ENCODE data around the gene TIMM50. TPM values are rescaled to one million over a fixed set of nuclear protein-coding genes. Genes with fewer than 3 reads are reported as not detected.

TIMM50 gene
- total and polyA plus RNA-seq, 4 donors = 20.0 to 61.8 (median 35.3) TPM

- H3K36me3 ChIP-seq (ENCODE audit: control insufficient read depth in 1 of 2, insufficient read depth in 2 of 2, low read length in 1 of 2) = peaks cover 0 to 5% of the 10 kb centered on the region in 2 donors
- no peaks in the 10 kb centered on the region for H3K9me3 ChIP-seq (ENCODE audit: control insufficient read depth, low read length)
- intact Hi-C loops (cut with DNase I) = no loop called here
- H3K27ac ChIP-seq (ENCODE audit: low read depth in 1 of 2, low read length in 2 of 2) = no peak overlapping the region
- H3K27me3 ChIP-seq (ENCODE audit: control insufficient read depth in 1 of 2, insufficient read depth in 2 of 2, low read length in 1 of 2) = no peaks in the 10 kb centered on the region
- H3K4me3 ChIP-seq (ENCODE audit: low read length in 2 of 2) = no peak overlapping the region
- 91 to 93% methylated on average over 6 of the region's 6 CpGs for WGBS, 2 donors
- DNase-seq (no peak), ATAC-seq (ENCODE audit: low FRiP score) (no peak)
- H3K4me1 ChIP-seq (ENCODE audit: control insufficient read depth in 1 of 2, insufficient read depth in 2 of 2, low read length in 2 of 2) = no peaks in the 10 kb centered on the region
Measured at GRCh38 chr19:39492225-39492624, 11.6 kb downstream of the TIMM50 start.

GRCh38 chr19:39492788-39493187 is 12.2 kb downstream of the TIMM50 start:
- no peak for ATAC-seq (ENCODE audit: low FRiP score)
- intact Hi-C loops (cut with DNase I) = no loop called here
- no peaks in the 10 kb centered on the region for H3K27me3 ChIP-seq (ENCODE audit: control insufficient read depth in 1 of 2, insufficient read depth in 2 of 2, low read length in 1 of 2)

GRCh38 chr19:39494661-39495060 is 14.0 kb downstream of the TIMM50 start:
- ATAC-seq (ENCODE audit: low FRiP score) (no peak), DNase-seq (no peak)
- H3K27ac ChIP-seq (ENCODE audit: low read depth in 1 of 2, low read length in 2 of 2) = no peak overlapping the region
- H3K36me3 ChIP-seq (ENCODE audit: control insufficient read depth in 1 of 2, insufficient read depth in 2 of 2, low read length in 1 of 2) = no peaks in the 10 kb centered on the region
- H3K4me1 ChIP-seq (ENCODE audit: control insufficient read depth in 1 of 2, insufficient read depth in 2 of 2, low read length in 2 of 2) = no peaks in the 10 kb centered on the region
- H3K4me3 ChIP-seq (ENCODE audit: low read length in 2 of 2) = no peak overlapping the region
- H3K9me3 ChIP-seq (ENCODE audit: control insufficient read depth, low read length) = no peaks in the 10 kb centered on the region
- no peaks in the 10 kb centered on the region for H3K27me3 ChIP-seq (ENCODE audit: control insufficient read depth in 1 of 2, insufficient read depth in 2 of 2, low read length in 1 of 2)
- intact Hi-C loops (cut with DNase I) = no loop called here
- WGBS, 2 donors = 73 to 76% methylated on average over 5 of the region's 5 CpGs

More at GRCh38 chr19:39492788-39493187, 12.2 kb downstream of the TIMM50 start:
- no peaks in the 10 kb centered on the region for H3K9me3 ChIP-seq (ENCODE audit: control insufficient read depth, low read length)
- no peak overlapping the region for H3K27ac ChIP-seq (ENCODE audit: low read depth in 1 of 2, low read length in 2 of 2)
- peaks cover 0 to 5% of the 10 kb centered on the region in 2 donors for H3K36me3 ChIP-seq (ENCODE audit: control insufficient read depth in 1 of 2, insufficient read depth in 2 of 2, low read length in 1 of 2)
- H3K4me1 ChIP-seq (ENCODE audit: control insufficient read depth in 1 of 2, insufficient read depth in 2 of 2, low read length in 2 of 2) = no peaks in the 10 kb centered on the region
- no peak overlapping the region for H3K4me3 ChIP-seq (ENCODE audit: low read length in 2 of 2)
- 78 to 82% methylated on average over 2 to 3 of the region's 3 CpGs for WGBS, 2 donors
- no peak for DNase-seq

GRCh38 chr19:39496063-39496462 is 15.4 kb downstream of the TIMM50 start:
- no peaks in the 10 kb centered on the region for H3K4me1 ChIP-seq (ENCODE audit: control insufficient read depth in 1 of 2, insufficient read depth in 2 of 2, low read length in 2 of 2)
- WGBS, 2 donors = 79 to 81% methylated on average over 5 of the region's 5 CpGs
- H3K27ac ChIP-seq (ENCODE audit: low read depth in 1 of 2, low read length in 2 of 2) = no peak overlapping the region
- no peak overlapping the region for H3K4me3 ChIP-seq (ENCODE audit: low read length in 2 of 2)
- intact Hi-C loops (cut with DNase I) = no loop called here
- H3K9me3 ChIP-seq (ENCODE audit: control insufficient read depth, low read length) = no peaks in the 10 kb centered on the region
- H3K36me3 ChIP-seq (ENCODE audit: control insufficient read depth in 1 of 2, insufficient read depth in 2 of 2, low read length in 1 of 2) = no peaks in the 10 kb centered on the region
- DNase-seq (no peak), ATAC-seq (ENCODE audit: low FRiP score) (no peak)
- H3K27me3 ChIP-seq (ENCODE audit: control insufficient read depth in 1 of 2, insufficient read depth in 2 of 2, low read length in 1 of 2) = no peaks in the 10 kb centered on the region

- 1% methylated on average over 7 of the region's 7 CpGs for WGBS, 2 donors
- no peak overlapping the region for H3K4me3 ChIP-seq (ENCODE audit: low read length in 2 of 2)
Measured at GRCh38 chr19:39497701-39497995, 17.0 kb downstream of the TIMM50 start.

GRCh38 chr19:39497996-39498797 is 17.6 kb downstream of the TIMM50 start:
- Histone ChIP-seq H3K4me3 (ENCODE audit: low read length in 2 of 2) (no peak overlapping the region), H3K9me3 (ENCODE audit: control insufficient read depth, low read length) (no peaks in the 10 kb centered on the region), H3K36me3 (ENCODE audit: control insufficient read depth in 1 of 2, insufficient read depth in 2 of 2, low read length in 1 of 2) (no peaks in the 10 kb centered on the region), H3K4me1 (ENCODE audit: control insufficient read depth in 1 of 2, insufficient read depth in 2 of 2, low read length in 2 of 2) (no peaks in the 10 kb centered on the region), H3K27ac (ENCODE audit: low read depth in 1 of 2, low read length in 2 of 2) (no peak overlapping the region), H3K27me3 (ENCODE audit: control insufficient read depth in 1 of 2, insufficient read depth in 2 of 2, low read length in 1 of 2) (no peaks in the 10 kb centered on the region)
- intact Hi-C loops (cut with DNase I) = no loop called here
- WGBS, 2 donors = 1% methylated on average over 40 of the region's 40 CpGs
- DNase-seq = peak in 1 of 2 donors; percentile 55
- no peak for ATAC-seq (ENCODE audit: low FRiP score)

More at GRCh38 chr19:39497701-39497995, 17.0 kb downstream of the TIMM50 start:
- ATAC-seq (ENCODE audit: low FRiP score) (no peak), DNase-seq (no peak)
- no peak overlapping the region for H3K27ac ChIP-seq (ENCODE audit: low read depth in 1 of 2, low read length in 2 of 2)
- H3K4me1 ChIP-seq (ENCODE audit: control insufficient read depth in 1 of 2, insufficient read depth in 2 of 2, low read length in 2 of 2) = no peaks in the 10 kb centered on the region
- intact Hi-C loops (cut with DNase I) = no loop called here
- no peaks in the 10 kb centered on the region for H3K36me3 ChIP-seq (ENCODE audit: control insufficient read depth in 1 of 2, insufficient read depth in 2 of 2, low read length in 1 of 2)
- no peaks in the 10 kb centered on the region for H3K27me3 ChIP-seq (ENCODE audit: control insufficient read depth in 1 of 2, insufficient read depth in 2 of 2, low read length in 1 of 2)
- H3K9me3 ChIP-seq (ENCODE audit: control insufficient read depth, low read length) = no peaks in the 10 kb centered on the region

- no peak within 1 kb of the TSS for H3K27ac ChIP-seq (ENCODE audit: low read depth in 1 of 2, low read length in 2 of 2)
- H3K4me1 ChIP-seq (ENCODE audit: control insufficient read depth in 1 of 2, insufficient read depth in 2 of 2, low read length in 2 of 2) = no peaks in the 10 kb centered on the region
- 1% methylated on average over 41 to 60 of the region's 60 CpGs for WGBS, 2 donors
- no peaks in the 10 kb centered on the region for H3K9me3 ChIP-seq (ENCODE audit: control insufficient read depth, low read length)
- no peak for ATAC-seq (ENCODE audit: low FRiP score)
- intact Hi-C loops (cut with DNase I) = no loop called here
- no peaks in the 10 kb centered on the region for H3K27me3 ChIP-seq (ENCODE audit: control insufficient read depth in 1 of 2, insufficient read depth in 2 of 2, low read length in 1 of 2)
- H3K36me3 ChIP-seq (ENCODE audit: control insufficient read depth in 1 of 2, insufficient read depth in 2 of 2, low read length in 1 of 2) = no peaks in the 10 kb centered on the region
- no peak for DNase-seq
- H3K4me3 ChIP-seq (ENCODE audit: low read length in 2 of 2) = no peak within 1 kb of the TSS
Measured at GRCh38 chr19:39498798-39499642, 18.4 kb downstream of the TIMM50 start, which contains the start of gene DLL3. DLL3 (plus strand) TSS chr19:39498947; CDS start chr19:39498975, 28 bp downstream.

GRCh38 chr19:39499932-39500331 is 19.3 kb downstream of the TIMM50 start:
- intact Hi-C loops (cut with DNase I) = no loop called here
- Histone ChIP-seq H3K9me3 (ENCODE audit: control insufficient read depth, low read length) (no peaks in the 10 kb centered on the region), H3K27me3 (ENCODE audit: control insufficient read depth in 1 of 2, insufficient read depth in 2 of 2, low read length in 1 of 2) (no peaks in the 10 kb centered on the region), H3K4me1 (ENCODE audit: control insufficient read depth in 1 of 2, insufficient read depth in 2 of 2, low read length in 2 of 2) (no peaks in the 10 kb centered on the region), H3K4me3 (ENCODE audit: low read length in 2 of 2) (no peak overlapping the region), H3K36me3 (ENCODE audit: control insufficient read depth in 1 of 2, insufficient read depth in 2 of 2, low read length in 1 of 2) (no peaks in the 10 kb centered on the region), H3K27ac (ENCODE audit: low read depth in 1 of 2, low read length in 2 of 2) (no peak overlapping the region)
- no peak for DNase-seq
- ATAC-seq (ENCODE audit: low FRiP score) = no peak
- WGBS, 2 donors = 75 to 78% methylated on average over 8 of the region's 8 CpGs

Data from aorta (tissue), 5 donors.